ENCODE measurements around the gene CENPT.
"Not testable (repeated sequence)": the region's sequence is repeated elsewhere in the genome, so short reads cannot be mapped to it uniquely, and the experiment has no call there.

CENPT gene

DNA sequence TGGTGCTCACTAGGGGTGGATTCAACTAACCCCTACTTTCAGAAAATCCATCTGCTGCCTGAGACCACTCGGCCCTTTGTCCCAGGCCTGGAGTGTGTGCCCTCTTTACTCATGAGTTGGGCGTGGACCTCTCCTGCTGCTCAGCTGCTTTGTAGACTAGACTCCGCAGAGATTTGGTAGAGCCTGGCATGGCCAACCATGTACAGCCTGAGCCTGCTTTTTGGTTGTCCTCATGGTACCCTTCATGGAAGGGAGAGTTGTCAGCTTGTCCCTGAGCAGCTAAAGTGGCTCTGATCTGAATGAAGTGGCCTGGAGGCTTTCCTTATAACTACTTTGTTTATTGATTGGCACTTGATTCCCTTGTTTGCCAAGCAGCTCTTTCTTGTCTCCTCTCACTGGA, 26.9 kb upstream of the CENPT start:
- DNase-seq = no peak

- DNase-seq = no peak
Observed at GRCh38 chr16:67873435-67874370, 26.2 kb upstream of the CENPT start.

DNA sequence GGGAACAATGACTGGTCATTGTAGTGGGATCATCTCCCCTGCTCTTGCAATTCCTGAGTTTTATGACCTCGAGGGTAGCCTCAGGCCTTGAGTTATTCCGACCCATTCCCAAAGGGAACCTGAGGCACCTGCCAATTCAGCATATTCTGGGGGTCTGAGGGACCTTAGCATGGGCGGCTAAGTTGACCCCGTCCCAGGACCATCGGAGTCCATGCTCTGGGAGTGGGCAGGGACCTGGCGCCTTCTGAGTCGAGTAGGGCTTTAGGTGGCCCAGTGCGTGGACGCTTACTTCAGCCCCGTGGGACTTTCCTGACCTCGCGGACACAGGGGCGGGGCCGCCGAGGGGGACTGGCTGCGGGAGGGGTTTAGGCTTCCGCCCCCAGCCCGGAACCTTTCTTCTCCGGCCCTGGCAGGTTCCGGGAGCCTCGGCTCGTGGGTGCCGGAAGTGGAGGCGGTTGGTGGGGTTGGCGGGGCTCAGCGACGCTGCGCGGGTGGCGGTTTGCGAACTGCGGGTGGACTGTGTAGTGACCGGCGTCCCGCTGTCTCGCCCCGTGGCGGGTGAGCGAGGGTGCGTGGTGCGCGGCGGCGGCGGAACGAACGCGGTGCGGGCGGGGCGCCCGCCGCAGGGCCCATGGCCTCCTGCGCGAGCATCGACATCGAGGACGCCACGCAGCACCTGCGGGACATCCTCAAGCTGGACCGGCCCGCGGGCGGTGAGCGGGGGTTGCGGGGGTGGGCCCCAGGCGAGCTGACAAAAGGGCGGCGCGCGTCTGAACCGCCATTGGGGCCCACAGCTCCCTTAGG, 25.3 kb upstream of the CENPT start, which contains the start of gene EDC4:
EDC4 (plus strand) TSS at position 422 of the 804 bp plus-strand sequence; CDS start at position 632, 210 bp downstream.
- DNase-seq = peak; percentile 91

GRCh38 chr16:67872131-67872630, 24.7 kb upstream of the CENPT start:
- DNase-seq = no peak

DNA sequence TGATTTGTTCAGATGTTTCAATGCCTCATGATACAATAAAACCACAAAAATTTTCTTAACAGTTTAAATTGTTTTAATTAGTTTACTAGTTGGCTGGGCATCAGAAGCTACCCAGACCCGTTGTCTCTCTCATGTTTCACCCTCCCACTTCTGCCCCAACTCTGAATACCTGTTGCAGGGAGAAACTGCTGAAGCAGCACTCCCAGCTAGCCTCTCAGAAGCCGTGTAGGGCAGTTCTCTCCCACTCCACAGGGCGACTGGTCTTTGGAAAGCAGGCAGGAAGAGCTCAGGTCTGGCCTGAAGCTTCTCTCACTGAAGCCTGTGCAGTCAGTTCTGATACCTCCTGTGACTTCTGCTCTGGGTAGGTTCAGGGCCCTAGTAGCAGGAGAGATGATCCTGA, 23.8 kb upstream of the CENPT start:
- DNase-seq = no peak

- no peak for DNase-seq
Observed at GRCh38 chr16:67869653-67870052, 22.2 kb upstream of the CENPT start.

- DNase-seq = no peak
Observed at GRCh38 chr16:67868290-67868689, 20.8 kb upstream of the CENPT start.

DNA sequence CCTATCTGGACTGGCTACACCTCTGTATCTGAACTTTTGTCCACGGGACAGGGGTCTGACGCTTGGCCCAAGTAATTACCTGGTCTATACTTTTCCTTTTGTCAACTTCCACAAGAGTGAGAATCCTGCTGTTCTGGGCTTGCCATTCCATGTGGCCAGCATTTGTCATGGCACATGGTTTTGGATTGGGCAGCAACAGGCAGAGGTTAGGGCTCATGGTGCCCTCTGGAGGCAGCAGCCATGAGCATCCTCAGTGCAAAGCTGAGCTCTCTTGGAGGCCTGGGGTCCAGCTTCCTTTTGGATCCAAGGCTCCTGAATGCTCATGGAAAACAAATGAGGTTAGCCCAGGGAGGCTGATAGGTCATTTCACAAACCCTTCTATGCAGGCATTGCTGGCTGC, 17.8 kb upstream of the CENPT start:
- DNase-seq = peak; percentile 25

DNA sequence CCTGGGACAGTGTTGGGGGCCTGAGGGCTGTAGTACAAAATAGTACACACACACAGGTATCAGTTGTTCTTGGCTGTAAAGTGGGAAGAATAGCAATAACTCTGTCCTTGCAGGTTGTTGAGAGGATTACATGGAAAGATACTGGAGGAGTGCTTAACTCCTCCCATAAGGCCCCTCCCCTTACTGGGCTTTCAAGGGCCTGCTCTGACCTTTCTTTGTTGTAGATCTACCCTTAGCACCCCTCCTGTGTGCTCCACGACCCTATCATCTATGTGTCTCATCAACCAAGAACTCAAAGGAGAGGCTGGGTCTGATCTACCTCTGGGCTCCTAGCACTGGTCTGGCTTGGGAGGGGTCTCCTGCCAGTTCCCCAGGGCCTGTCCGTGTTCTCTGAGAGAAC, 17.1 kb upstream of the CENPT start:
- no peak for DNase-seq

GRCh38 chr16:67864044-67864443, 16.6 kb upstream of the CENPT start:
- not testable (repeated sequence) for DNase-seq

- no peak for DNase-seq
Observed at GRCh38 chr16:67862623-67863583, 15.4 kb upstream of the CENPT start.

DNA sequence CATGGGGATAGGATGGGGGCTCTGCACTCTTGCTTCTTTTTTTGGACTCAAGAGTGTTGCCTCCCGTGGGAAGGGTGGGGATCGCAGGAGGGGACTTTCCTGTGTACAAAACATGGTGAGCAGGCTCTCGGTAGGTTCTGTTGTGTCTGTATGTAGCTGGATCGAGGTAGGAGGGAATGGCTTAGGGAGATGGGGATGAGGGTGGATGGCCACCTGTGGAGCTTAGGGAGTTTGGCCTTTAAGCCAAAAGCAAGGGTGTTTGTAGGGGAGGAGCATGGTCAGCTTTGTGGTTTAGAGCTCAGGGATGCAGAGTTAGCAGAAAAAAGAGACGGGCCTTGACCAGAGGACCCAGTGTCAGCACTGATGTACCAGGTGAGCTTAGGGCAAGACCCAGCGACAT, 14.4 kb upstream of the CENPT start:
- DNase-seq = no peak

DNA sequence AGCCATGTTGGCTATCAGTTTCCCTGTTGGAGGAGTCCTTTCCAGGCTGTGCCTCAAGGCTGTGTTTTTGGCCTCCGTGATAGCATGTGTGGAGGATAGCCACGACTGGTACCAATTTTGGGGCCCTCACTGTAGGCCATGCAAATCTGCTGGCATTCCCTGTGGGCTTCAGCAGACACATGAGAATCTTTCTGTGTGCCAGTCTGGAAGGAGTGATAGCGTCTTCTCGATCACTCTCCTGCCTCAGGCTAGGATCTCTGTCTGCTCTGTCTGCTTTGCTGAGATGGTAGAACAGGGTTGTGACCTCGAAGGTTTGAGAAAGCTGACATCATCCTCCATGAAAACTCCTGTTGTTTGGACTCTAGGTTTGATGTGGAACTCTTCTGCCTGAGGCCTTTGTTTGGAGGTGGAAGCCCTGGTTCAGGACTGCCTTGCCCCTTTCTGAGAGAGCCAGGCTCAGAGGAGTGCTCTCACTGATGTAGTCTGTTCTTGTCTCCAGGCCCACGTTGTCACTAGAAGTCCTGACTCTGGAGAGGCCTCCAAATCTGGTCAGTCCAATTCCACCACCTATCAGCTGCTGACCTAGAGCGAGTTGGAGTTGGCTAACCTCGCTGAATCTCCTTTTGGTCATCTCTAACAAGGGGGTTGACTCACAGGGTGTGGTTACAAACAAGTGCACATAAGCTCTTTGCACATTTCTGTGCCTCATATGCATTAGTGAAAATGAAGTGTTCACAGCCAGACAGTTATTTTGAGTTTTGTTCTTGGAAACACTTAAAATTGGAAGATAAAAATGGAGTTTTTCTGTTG, 13.3 kb upstream of the CENPT start:
- DNase-seq = no peak

- no peak for DNase-seq
Observed at GRCh38 chr16:67858500-67858899, 11.0 kb upstream of the CENPT start.

- peak; percentile 38 for DNase-seq
Observed at GRCh38 chr16:67857547-67858233, 10.2 kb upstream of the CENPT start.

- DNase-seq = no peak
Observed at GRCh38 chr16:67856927-67857546, 9.5 kb upstream of the CENPT start.

GRCh38 chr16:67855789-67856188, 8.3 kb upstream of the CENPT start:
- no peak for DNase-seq

GRCh38 chr16:67853670-67854069, 6.2 kb upstream of the CENPT start:
- no peak for DNase-seq

GRCh38 chr16:67848118-67848517, 625 bp upstream of the CENPT start:
- DNase-seq = no peak

DNA sequence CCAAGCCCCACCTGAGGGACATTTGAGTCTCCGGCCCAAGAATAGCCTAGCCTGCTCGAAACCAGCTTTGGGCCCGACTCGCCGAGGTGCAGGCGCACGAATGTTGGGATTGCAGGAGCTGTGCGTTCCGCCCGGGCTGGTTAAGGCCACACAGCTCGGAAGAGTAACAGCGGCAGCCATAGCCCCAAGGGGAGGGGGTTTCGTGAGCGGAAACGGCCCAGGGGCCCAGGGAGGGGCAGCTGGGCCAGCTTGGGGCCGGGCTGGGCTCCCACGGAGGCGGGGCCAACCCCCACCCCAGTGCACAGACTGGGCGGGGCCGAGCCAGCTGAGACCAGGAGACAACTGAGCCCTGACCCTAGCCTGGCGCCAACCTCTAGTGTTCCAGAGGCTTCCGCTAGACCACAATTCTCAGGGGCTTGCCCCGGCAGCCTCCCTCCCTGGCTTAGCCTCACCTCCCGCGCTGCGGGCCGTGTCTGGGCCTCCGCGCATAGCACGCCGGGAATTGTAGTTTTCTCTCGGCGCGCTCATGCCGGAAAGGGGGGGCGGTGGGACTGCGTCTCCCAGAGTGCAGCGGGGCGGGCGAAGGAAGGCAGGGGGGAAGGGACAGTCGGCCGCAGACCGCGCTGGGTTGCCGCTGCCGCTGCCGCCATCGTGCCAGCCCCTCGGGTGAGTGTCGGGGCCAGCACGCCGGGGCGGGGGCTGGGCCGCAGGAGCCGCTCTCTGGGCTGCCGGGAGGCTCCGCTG, 1.0 kb downstream of the CENPT start, which contains the start of gene NUTF2:
NUTF2 (plus strand) TSS at position 614 of the 744 bp plus-strand sequence. CDS start 18,198 bp downstream, outside the sequence.
- DNase-seq = peak; percentile 96

All from CD4-positive, alpha-beta T cell treated with Interleukin-12 subunit alpha and Interleukin-12 subunit beta, for 1 hour (primary cell).